NCI-H2029 (cell line): ENCODE results near the gene STAC3.
"Not testable (repeated sequence)": the region's sequence is repeated elsewhere in the genome, so short reads cannot be mapped to it uniquely, and the experiment has no call there.

Source experiments
- DNase-seq: peaks from one replicate; lab custom pipeline; 2025; lab: John Stamatoyannopoulos, UW

Gene STAC3

DNA sequence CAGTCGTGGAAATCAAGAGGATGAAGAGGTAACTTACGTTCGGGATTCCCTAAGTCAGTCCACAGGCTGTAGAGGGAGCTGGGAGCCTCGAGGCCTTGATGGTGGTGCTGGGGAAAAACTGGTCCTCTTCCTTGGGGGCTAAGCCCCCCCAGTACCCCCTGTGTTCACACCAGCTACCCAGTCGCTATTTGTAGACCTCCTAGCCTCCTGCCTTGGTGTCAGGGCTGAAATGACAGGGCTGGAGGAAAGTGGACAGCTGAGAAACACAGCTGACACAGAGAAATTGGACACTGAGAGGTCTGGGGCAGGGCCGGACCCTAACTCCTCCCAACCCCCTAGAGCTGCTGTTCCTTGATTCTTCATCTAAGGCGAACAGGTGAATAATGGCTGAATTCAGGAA lies at the start of gene STAC3:
Gene STAC3 (minus strand): TSS at position 232 of the 400 bp plus-strand sequence. CDS start 1,551 bp downstream, outside the sequence.
- DNase-seq, result no peak

GRCh38 chr12:57299514-57300016 lies 48.6 kb upstream of the STAC3 start:
- peak; percentile 25 for DNase-seq

GRCh38 chr12:57296291-57296690 lies 45.3 kb upstream of the STAC3 start:
- DNase-seq, result no peak

DNA sequence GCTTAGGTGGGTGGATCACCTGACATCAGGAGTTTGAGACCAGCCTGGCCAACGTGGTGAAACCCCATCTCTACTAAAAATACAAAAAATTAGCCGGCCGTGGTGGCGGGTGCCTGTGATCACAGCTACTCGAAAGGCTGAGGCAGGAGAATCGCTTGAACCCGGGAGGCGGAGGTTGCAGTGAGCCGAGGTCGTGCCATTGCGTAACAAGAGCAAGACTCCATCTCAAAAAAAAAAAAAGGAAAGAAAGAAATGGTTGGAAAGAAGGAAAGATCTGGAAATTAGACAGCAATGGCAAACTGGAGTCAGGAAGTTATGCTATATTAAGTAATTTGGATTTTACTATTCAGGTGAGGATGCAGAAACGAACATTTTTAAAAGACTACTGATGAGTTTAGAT lies 31.1 kb upstream of the STAC3 start:
- not testable (repeated sequence) for DNase-seq

DNA sequence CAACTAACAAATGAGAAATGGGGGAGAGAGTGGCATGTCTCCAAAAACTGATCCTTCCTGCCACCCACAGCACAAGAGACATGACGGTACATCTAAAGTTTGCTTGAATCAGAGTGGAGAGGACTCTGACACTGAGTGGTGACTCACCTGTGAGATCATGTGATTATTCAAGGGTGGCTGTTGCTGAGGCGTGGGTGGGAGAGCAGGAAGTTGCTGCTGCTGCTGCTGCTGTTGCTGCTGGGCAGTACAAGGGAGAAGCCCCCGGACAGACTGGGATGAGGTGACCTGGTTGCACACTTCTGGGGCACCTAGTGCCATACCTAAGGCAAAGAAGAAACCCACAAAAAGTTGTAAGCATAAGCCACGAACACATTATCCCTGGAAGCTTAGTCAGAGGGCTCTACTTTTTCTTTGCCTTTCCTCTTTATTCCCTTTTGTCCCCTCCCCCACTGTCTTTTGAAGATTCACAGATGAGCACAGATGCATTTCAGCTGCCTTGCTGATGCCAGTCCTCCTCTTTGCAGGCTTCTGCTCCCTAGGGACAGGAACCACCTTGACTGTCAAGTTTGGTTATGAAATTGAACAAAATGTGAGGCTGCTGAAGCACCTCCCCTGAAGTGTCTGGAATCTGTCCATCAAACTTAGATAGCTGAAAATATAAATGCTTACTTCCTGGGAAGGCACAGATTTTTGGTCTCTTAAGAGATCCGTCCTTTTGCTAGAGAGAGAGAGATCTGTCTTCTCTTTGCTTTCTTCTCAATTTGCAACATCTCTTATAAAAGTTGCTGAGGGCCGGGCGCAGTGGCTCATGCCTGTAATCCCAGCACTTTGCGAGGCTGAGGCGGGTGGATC lies 29.4 kb upstream of the STAC3 start:
- peak; percentile 65 for DNase-seq

DNA sequence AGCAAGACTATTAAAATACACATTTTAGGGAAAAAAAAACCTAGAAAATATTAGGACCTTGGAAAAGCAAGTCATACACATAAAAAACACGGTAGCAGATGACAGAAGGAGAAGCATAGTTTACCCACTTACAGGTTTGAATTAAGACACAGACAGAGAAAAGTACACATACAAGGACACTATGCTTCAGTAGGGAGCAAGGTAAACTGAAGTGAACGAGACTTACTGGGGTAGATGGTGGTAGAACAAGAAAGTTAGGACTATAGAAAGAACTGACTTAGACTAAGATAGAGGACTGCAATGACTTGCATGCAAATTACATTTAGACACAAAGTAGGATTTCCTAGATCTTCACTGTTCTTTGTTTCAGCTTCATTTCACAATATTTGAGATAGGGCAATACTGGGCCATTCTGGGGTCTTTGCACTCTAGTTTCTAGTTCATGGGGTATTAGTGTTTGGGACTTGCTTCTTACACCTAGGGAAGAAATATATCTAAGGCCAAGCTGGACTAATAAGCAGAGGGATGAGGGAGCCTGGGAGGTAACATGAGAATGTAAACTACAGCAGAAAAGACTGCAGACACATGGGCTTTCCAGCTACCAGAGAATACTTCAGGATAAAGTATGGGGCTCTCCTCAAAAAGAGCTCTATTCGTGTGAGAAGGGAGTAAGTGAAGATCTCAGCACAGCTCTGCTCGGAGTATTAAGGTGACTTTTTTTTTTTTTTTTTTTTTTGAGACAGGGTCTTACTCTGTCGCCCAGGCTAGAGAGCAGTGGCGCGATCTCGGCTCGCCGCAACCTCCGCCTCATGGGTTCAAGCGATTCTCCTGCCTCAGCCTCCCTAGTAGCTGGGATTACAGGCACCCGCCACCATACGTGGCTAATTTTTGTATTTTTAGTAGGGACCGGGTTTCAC lies 27.7 kb upstream of the STAC3 start:
- no peak for DNase-seq

DNA sequence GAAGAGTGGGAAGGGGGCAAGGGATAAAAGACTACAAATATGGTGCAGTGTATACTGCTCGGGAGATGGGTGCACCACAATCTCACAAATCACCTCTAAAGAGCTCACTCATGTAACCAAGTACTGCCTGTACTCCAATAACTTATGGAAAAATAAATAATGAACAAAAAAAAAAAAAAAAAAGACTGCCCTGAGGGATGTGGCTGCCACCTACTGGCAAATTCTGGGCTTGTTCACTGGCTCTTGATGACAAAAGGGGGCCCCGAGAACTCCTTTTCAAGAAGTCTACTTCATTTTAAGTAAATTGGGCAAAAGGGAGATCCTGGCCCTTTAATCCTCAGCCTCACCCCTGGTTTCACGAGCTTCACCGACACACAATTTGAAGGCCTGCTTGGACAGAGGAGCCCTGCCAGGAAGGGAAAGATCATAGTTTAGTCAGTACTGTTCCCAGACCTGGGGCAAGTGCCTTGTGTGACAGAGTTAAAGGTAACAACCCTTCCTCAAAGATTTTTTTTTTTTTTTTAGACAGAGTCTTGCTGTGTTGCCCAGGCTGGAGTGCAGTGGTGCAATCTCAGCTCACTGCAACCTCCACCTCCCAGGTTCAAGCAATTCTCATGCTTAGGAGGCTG lies 26.1 kb upstream of the STAC3 start:
- DNase-seq, result no peak

DNA sequence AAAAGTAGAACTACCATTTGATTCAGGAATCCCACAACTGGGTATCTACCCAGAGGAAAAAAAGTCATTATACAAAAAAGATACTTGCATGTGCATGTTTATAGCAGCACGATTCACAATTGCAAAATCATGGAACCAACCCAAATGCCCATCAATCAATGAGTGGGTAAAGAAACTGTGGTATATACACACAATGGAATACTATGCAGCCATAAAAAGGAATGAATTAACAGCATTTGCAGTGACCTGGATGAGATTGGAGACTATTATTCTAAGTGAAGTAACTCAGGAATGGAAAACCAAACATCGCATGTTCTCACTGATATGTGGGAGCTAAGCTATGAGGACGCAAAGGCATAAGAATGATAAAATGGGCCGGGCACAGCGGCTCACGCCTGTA lies 25.2 kb upstream of the STAC3 start:
- not testable (repeated sequence) for DNase-seq

- DNase-seq, result no peak
Observed at GRCh38 chr12:57273516-57273915, 22.5 kb upstream of the STAC3 start.

DNA sequence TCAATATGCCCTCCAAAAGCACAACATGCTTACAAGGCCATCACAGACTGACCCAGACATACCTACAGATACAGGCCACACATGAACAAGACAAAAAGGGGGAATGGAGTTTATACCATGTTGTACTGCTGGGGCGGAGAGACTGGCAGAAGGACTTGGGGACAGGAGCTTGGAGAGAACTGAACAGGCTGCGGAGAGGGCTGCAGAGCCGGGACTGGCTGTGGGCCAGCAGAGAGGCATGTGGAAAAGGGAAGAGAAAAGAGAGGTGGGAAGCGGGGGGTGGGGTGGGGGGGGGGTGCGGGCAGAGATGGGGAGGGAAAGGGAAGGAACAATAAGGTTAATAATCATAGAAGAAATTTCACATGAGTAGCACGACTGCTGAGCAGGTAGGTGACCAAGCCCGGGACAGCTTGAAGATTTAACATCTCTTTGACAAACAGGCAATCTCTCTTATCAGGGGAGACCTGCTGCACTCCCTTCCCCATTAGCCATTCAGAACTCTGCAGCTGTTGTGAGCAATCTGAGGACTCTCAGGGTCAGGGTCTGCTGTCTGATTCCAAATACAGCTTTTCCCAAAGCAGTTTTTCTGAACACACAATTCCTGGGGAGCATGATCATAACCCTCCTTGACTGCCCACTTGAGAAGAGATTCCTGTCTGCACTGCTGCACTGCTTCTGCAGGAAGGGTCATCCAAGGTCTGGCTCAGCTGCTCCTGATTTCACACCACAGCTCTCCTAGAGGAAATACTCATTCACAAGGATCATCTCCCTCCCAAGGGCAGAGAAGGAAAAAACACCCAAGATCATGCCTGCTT lies 21.6 kb upstream of the STAC3 start:
- DNase-seq, result peak; percentile 24

DNA sequence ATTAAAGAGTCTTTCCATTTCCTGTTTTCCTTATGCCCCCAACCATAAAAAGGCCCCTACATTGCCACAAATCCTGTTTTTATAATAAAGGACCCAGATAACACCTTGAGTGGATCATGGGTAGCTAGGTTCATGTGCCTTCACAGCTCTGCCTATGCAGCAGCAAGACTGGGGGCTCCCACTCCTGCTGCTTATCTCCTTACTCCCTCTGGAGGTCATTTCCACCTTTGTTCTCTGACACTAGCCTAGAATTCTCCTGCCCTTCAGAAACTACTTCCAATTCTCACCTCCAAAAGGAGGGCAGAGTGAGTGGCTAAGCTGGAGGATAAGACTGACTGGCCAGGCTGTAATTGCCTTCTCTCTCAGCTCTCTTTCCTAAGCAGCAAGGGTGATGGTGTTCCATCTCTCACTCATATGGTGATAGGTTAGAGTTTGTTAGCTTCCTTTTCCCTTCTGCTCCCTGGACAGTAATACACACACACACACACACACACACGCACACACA lies 20.0 kb upstream of the STAC3 start:
- no peak for DNase-seq

- no peak for DNase-seq
Observed at GRCh38 chr12:57268264-57268663, 17.3 kb upstream of the STAC3 start.

- no peak for DNase-seq
Observed at GRCh38 chr12:57266681-57267080, 15.7 kb upstream of the STAC3 start.

DNA sequence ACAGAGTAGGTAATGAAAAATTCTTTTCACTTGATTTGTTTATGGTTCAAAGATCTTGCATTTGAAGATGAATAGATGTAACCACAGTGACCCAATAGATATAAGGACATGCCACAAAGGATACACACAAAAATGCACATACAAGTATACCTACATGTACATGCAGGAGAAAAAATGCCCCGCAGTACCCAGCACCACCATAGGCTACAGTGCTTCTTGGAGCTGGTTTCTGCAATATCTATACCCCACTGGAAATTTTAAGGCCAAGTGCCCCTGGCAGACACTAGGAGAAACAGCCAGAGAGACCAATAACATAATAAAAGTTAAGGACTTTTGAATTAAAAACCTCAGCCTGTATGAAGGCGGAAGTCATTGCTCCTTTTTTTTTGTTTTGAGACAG lies 12.1 kb upstream of the STAC3 start:
- DNase-seq, result no peak

DNA sequence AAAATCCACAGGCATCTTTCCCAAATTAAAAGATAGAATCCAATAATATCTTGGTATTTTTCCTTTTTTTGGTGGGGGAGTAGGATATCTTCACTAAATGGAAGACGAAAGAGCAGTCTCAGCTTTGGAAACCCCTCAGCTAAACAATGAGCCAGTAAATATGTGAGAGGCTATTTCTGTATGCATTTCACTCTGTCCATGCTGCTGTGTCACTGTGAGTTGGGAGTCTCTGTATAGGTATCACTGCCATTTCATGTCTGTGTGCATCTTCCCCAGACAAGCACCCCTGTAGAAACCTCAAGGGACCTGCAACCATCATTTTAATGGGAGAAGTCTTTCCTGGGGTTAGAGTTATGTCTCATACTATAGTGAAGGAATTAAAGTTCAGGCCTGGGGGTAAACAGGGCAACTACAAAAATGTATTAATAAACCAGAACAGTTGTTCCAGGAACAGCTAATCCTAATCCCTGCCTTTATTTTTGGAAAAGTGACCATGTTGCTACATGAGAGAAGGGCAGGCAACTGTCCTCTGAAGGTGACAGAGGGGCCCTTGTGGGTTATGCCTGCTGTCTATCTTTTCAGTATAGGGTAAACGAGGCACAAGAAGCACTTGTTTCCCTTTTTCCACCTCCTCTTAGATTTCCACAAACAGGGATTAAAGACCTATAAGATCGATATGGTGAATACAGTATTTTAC lies 11.3 kb upstream of the STAC3 start:
- DNase-seq, result no peak

DNA sequence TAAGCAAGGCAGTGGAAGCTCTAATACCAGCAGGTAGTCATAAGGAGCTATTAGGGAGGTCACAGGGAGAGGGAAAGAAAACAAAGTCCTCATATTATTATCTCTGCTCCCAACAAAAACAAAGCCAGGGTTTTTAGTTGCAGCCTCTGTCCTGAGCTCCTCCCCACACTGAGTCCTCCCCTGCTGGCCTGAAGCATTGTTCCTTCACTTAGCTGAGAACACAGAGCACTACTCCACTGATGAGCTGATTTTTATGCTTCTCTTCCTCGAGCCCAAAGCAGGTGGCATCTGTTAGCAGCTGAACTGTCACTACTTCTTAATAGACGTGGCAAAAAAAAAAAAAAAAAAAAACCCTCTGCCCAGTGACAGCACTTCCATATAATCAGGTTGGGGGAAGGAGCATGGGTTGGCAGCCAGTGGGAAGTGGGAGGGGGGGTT lies 10.5 kb upstream of the STAC3 start:
- DNase-seq, result peak; percentile 92

GRCh38 chr12:57260366-57260765 lies 9.4 kb upstream of the STAC3 start:
- no peak for DNase-seq

- no peak for DNase-seq
Observed at GRCh38 chr12:57258977-57259970, 8.3 kb upstream of the STAC3 start.

GRCh38 chr12:57255916-57256315 lies 4.9 kb upstream of the STAC3 start:
- DNase-seq, result no peak
